Measurements from ENCODE around the gene ARMS2.

Gene ARMS2

DNA sequence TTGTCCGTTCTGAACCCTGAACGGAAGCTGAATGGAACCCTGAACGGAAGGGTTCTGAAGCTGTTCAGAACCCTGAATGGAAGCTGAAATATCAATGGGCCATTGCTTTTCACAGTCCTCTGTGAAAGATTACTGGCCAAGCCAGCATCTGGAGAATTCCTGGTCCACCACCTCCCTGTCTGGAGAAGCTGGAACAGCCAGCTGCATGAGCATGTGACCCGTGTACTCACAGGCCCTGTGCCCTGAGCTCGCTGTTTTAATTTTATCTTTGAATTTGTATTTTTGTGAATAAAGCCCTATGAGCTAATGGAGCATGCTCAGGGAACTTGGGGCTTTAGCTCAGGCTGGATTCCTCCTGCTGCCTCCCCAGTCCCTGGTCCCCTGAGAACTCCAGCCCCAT is 44.1 kb downstream of the ARMS2 start:
- Histone ChIP-seq H2AFZ (ENCODE audit: low read length) (no peak overlapping the region), H3K4me3 (ENCODE audit: low read length, poor library complexity, severe bottlenecking) (no peak overlapping the region), H3K9ac (ENCODE audit: low read depth, low read length, poor library complexity, severe bottlenecking) (no peak overlapping the region), H3K36me3 (ENCODE audit: insufficient read depth, low read length) (no peaks in the 10 kb centered on the region), H3K9me3 (ENCODE audit: insufficient read depth, low read depth, low read length) (no peaks in the 10 kb centered on the region), H4K20me1 (ENCODE audit: insufficient read depth, low read length, poor library complexity, severe bottlenecking) (no peaks in the 10 kb centered on the region), H3K79me2 (ENCODE audit: insufficient read depth, low read length) (no peaks in the 10 kb centered on the region), H3F3A (ENCODE audit: low read depth) (no peaks in the 10 kb centered on the region), H3K4me1 (ENCODE audit: insufficient read depth, low read length, poor library complexity, severe bottlenecking) (no peaks in the 10 kb centered on the region), H3K4me2 (ENCODE audit: low read depth, low read length, poor library complexity, severe bottlenecking) (no peak overlapping the region), H3K27me3 (ENCODE audit: insufficient read depth, low read length, poor library complexity, severe bottlenecking) (no peaks in the 10 kb centered on the region), H3K9me2 (replicated peaks; ENCODE audit: low read depth, low read length) (no peaks in the 10 kb centered on the region)
- no peak for TF ChIP-seq EZH2phosphoT487 (IDR thresholded peaks at IDR 0.05; ENCODE audit: borderline replicate concordance)
- TF ChIP-seq, protein P1, sequence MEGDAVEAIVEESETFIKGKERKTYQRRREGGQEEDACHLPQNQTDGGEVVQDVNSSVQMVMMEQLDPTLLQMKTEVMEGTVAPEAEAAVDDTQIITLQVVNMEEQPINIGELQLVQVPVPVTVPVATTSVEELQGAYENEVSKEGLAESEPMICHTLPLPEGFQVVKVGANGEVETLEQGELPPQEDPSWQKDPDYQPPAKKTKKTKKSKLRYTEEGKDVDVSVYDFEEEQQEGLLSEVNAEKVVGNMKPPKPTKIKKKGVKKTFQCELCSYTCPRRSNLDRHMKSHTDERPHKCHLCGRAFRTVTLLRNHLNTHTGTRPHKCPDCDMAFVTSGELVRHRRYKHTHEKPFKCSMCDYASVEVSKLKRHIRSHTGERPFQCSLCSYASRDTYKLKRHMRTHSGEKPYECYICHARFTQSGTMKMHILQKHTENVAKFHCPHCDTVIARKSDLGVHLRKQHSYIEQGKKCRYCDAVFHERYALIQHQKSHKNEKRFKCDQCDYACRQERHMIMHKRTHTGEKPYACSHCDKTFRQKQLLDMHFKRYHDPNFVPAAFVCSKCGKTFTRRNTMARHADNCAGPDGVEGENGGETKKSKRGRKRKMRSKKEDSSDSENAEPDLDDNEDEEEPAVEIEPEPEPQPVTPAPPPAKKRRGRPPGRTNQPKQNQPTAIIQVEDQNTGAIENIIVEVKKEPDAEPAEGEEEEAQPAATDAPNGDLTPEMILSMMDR (conservative IDR thresholded peaks at IDR 0.05; ENCODE audit: low read length) = no peak

DNA sequence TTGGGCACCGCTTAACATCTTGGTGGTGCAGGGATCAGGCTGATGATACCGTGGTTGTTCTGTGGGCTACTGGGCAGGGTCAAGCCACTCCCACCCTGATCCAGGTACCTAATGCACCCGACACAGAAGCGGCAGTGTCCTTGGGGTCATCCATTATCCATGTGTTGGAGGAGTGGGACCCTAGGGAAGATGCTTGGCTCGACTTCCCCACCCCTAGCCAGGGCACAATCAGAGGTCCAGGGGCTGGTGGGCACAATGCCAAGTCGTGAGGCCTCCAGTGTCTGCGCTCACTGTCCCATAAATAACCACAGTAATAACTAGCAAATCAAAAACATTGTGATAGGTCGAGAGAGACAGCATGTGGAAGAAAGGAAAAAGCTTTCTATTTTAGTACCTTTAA is 44.6 kb downstream of the ARMS2 start:
- Histone ChIP-seq H3K4me1 (ENCODE audit: insufficient read depth, low read length, poor library complexity, severe bottlenecking) (no peaks in the 10 kb centered on the region), H3K4me3 (ENCODE audit: low read length, poor library complexity, severe bottlenecking) (no peak overlapping the region), H3K9me2 (replicated peaks; ENCODE audit: low read depth, low read length) (no peaks in the 10 kb centered on the region), H3K9me3 (ENCODE audit: insufficient read depth, low read depth, low read length) (no peaks in the 10 kb centered on the region), H4K20me1 (ENCODE audit: insufficient read depth, low read length, poor library complexity, severe bottlenecking) (no peaks in the 10 kb centered on the region), H3K4me2 (ENCODE audit: low read depth, low read length, poor library complexity, severe bottlenecking) (no peak overlapping the region), H3K9ac (ENCODE audit: low read depth, low read length, poor library complexity, severe bottlenecking) (no peak overlapping the region), H3K36me3 (ENCODE audit: insufficient read depth, low read length) (no peaks in the 10 kb centered on the region), H3K27me3 (ENCODE audit: insufficient read depth, low read length, poor library complexity, severe bottlenecking) (no peaks in the 10 kb centered on the region), H3F3A (ENCODE audit: low read depth) (no peaks in the 10 kb centered on the region), H2AFZ (ENCODE audit: low read length) (no peak overlapping the region), H3K79me2 (ENCODE audit: insufficient read depth, low read length) (no peaks in the 10 kb centered on the region)
- no peak for TF ChIP-seq EZH2phosphoT487 (IDR thresholded peaks at IDR 0.05; ENCODE audit: borderline replicate concordance)
- TF ChIP-seq, protein P1 (conservative IDR thresholded peaks at IDR 0.05; ENCODE audit: low read length) = no peak

DNA sequence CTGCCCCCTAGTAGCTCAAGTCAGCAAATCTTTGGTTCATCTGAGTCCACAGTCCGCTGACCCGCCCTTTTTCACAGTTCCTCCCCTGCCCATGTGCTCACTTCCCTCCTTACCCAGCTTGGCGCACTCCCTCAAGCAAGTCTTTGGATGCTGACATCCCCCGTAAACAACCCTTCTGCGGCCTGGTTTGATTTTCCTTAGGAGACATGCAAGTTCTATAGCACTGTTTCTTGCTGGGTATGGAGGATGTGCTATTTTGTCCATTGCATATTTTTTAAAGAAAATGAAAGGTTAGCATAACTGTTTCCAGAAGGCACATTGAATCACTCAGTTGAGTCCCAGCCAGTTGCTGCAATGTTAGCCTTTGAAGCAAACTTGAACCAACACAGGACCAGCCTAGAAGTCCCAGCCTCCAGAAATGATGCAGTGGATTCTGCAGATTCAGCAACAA is 45.1 kb downstream of the ARMS2 start:
- no peak overlapping the region for H3K4me3 ChIP-seq (ENCODE audit: low read length, poor library complexity, severe bottlenecking)
- no peak overlapping the region for H2AFZ ChIP-seq (ENCODE audit: low read length)
- no peaks in the 10 kb centered on the region for H3K36me3 ChIP-seq (ENCODE audit: insufficient read depth, low read length)
- H3K27me3 ChIP-seq (ENCODE audit: insufficient read depth, low read length, poor library complexity, severe bottlenecking) = no peaks in the 10 kb centered on the region
- H3F3A ChIP-seq (ENCODE audit: low read depth) = no peaks in the 10 kb centered on the region
- H3K4me2 ChIP-seq (ENCODE audit: low read depth, low read length, poor library complexity, severe bottlenecking) = no peak overlapping the region
- no peak for TF ChIP-seq EZH2phosphoT487 (IDR thresholded peaks at IDR 0.05; ENCODE audit: borderline replicate concordance)
- TF ChIP-seq, protein P1 (conservative IDR thresholded peaks at IDR 0.05; ENCODE audit: low read length) = no peak
- H3K9me3 ChIP-seq (ENCODE audit: insufficient read depth, low read depth, low read length) = no peaks in the 10 kb centered on the region
- H3K9me2 ChIP-seq (replicated peaks; ENCODE audit: low read depth, low read length) = no peaks in the 10 kb centered on the region
- H3K79me2 ChIP-seq (ENCODE audit: insufficient read depth, low read length) = no peaks in the 10 kb centered on the region
- no peaks in the 10 kb centered on the region for H3K4me1 ChIP-seq (ENCODE audit: insufficient read depth, low read length, poor library complexity, severe bottlenecking)
- no peak overlapping the region for H3K9ac ChIP-seq (ENCODE audit: low read depth, low read length, poor library complexity, severe bottlenecking)
- no peaks in the 10 kb centered on the region for H4K20me1 ChIP-seq (ENCODE audit: insufficient read depth, low read length, poor library complexity, severe bottlenecking)
